OCI-LY7 (cell line): ENCODE measurements around the gene TLCD2. TPM values are rescaled to one million over a fixed set of nuclear protein-coding genes. Genes with fewer than 3 reads are reported as not detected.
"Not testable (repeated sequence)": the region's sequence is repeated elsewhere in the genome, so short reads cannot be mapped to it uniquely, and the experiment has no call there.

ENCODE experiments used
- BruUV-seq: library from RNA; stranded (reverse); fragments of 400-500 nt; replicated peaks from 2 replicates; lab custom pipeline; 2021; lab: Mats Ljungman, UMichigan
- CTCF ChIA-PET: fragments of 300-600 bp; sonication (Branson Sonifier 250); formaldehyde crosslinking; loops from one replicate; lab custom pipeline; 2022; ENCODE audit warnings: antibody characterized with exemption; ENCODE audit not compliant: unreplicated experiment; lab: Charles Lee
- POLR2A ChIA-PET: fragments of 300-600 bp; sonication (Branson Sonifier 250); formaldehyde crosslinking; loops from one replicate; lab custom pipeline; 2022; ENCODE audit warnings: antibody characterized with exemption; lab: Charles Lee
- DNase-seq: peaks from one replicate; pipeline ENCODE4 v3.0.0-alpha.2; 2015; ENCODE audit warnings: low spot score
- H2AFZ ChIP-seq: fragments of 200-600 bp; sonication (generic), shearing (Covaris generic); 2 replicates; pipeline ENCODE4 v1.6.1; 2014; ENCODE audit warnings: mild to moderate bottlenecking, antibody characterized with exemption, low read length, moderate library complexity
- H3K27ac ChIP-seq: fragments of 200-600 bp; sonication (generic); 2 replicates; pipeline ENCODE4 v1.5.1; 2014; ENCODE audit warnings: mixed run types, low read depth, mild to moderate bottlenecking, moderate library complexity, low read length, inconsistent platforms; ENCODE audit not compliant: poor library complexity, severe bottlenecking
- H3K36me3 ChIP-seq: fragments of 200-600 bp; sonication (generic); 2 replicates; pipeline ENCODE4 v1.6.1; 2014; ENCODE audit warnings: mild to moderate bottlenecking, antibody characterized with exemption, low read length, moderate library complexity, mixed read lengths; ENCODE audit not compliant: insufficient read depth
- H3K4me1 ChIP-seq: fragments of 200-600 bp; sonication (generic); 2 replicates; pipeline ENCODE4 v1.5.1; 2014; ENCODE audit warnings: mild to moderate bottlenecking, low read length; ENCODE audit not compliant: insufficient read depth, poor library complexity, severe bottlenecking
- H3K4me2 ChIP-seq: fragments of 200-600 bp; sonication (generic); 2 replicates; pipeline ENCODE4 v1.6.1; 2014; ENCODE audit warnings: mild to moderate bottlenecking, low read length
- H3K4me3 ChIP-seq: fragments of 200-600 bp; sonication (generic); 2 replicates; pipeline ENCODE4 v1.5.1; 2014; ENCODE audit warnings: mild to moderate bottlenecking, low read depth, low read length; ENCODE audit not compliant: poor library complexity, severe bottlenecking
- H3K79me2 ChIP-seq: fragments of 200-600 bp; sonication (generic); 2 replicates; pipeline ENCODE4 v1.6.1; 2016; ENCODE audit warnings: low read depth, mild to moderate bottlenecking, low read length, moderate library complexity, mixed read lengths; ENCODE audit not compliant: insufficient read depth
- H3K9me2 ChIP-seq: fragments of 200-600 bp; sonication (generic); 2 replicates; pipeline ENCODE4 v1.6.1; 2016; ENCODE audit warnings: mild to moderate bottlenecking, low read length, mixed read lengths; ENCODE audit not compliant: insufficient read depth
- H3K9me3 ChIP-seq: fragments of 200-600 bp; sonication (generic); 2 replicates; pipeline ENCODE4 v1.6.1; 2014; ENCODE audit warnings: mild to moderate bottlenecking, mixed run types, low read length, mixed read lengths
- H4K20me1 ChIP-seq: fragments of 200-600 bp; sonication (generic); 2 replicates; pipeline ENCODE4 v1.6.1; 2014; ENCODE audit warnings: mild to moderate bottlenecking, antibody characterized with exemption, low read length, moderate library complexity, mixed read lengths; ENCODE audit not compliant: insufficient read depth
- EZH2phosphoT487 ChIP-seq: fragments of 200-600 bp; sonication (generic); IDR thresholded peaks from 2 replicates; pipeline ENCODE4 v1.6.1; 2018; ENCODE audit warnings: low read depth, borderline replicate concordance, mild to moderate bottlenecking, mixed run types, antibody characterized with exemption, low read length, moderate library complexity, mixed read lengths
- intact Hi-C: fragments of 100-400 bp; cut with micrococcal nuclease; formaldehyde crosslinking; loops from one replicate; pipeline ENCODE4 v1.10.0; 2022; ENCODE audit not compliant: unreplicated experiment
- total RNA-seq, 2 experiments: library from RNA; depleted of rRNA in 1 of 2; stranded (reverse); fragments of >200 nt in 1 of 2; shearing (Covaris generic) in 1 of 2; gene quantifications; 2 replicates each; pipeline ENCODE4 v1.2.3, GENCODE V29; 2014 to 2022
- TF ChIP-seq, protein P1 (sequence below): fragments of 200-600 bp; sonication (generic); conservative IDR thresholded peaks from 2 replicates; pipeline ENCODE4 v1.5.1; 2014; ENCODE audit warnings: mild to moderate bottlenecking, antibody characterized with exemption, low read length, moderate library complexity, mixed read lengths

Gene TLCD2
- total RNA-seq, 2 experiments from 2014 or later = not detected

DNA sequence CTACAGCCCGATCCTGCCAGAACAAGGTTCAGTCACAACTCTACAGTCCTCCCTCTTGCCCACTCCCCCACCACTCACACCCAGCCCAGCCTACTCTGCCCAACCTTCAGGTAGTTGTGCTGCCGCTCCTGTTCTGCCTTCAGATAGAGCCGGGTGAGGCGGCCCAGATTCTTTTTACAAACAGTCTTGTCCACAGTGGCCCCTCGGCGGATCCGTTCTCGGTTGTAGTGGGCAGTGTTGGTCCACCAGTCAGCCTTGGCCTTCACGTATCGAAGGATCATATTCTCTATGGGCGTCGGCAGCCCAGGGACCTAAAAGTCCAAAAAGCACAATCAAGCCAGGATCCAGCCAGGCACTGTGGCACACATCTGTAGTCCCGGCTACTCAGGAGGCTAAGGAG lies 33.8 kb downstream of the TLCD2 start:
- H3K9me3 ChIP-seq = no peaks in the 10 kb centered on the region
- no peak overlapping the region for H2AFZ ChIP-seq
- POLR2A ChIA-PET = no interaction called here
- no peak overlapping the region for H3K4me2 ChIP-seq
- H3K79me2 ChIP-seq = no peaks in the 10 kb centered on the region
- peaks cover 99% of the 10 kb centered on the region for H3K36me3 ChIP-seq
- no peaks in the 10 kb centered on the region for H4K20me1 ChIP-seq
- H3K4me3 ChIP-seq = no peak overlapping the region
- TF ChIP-seq, protein P1, sequence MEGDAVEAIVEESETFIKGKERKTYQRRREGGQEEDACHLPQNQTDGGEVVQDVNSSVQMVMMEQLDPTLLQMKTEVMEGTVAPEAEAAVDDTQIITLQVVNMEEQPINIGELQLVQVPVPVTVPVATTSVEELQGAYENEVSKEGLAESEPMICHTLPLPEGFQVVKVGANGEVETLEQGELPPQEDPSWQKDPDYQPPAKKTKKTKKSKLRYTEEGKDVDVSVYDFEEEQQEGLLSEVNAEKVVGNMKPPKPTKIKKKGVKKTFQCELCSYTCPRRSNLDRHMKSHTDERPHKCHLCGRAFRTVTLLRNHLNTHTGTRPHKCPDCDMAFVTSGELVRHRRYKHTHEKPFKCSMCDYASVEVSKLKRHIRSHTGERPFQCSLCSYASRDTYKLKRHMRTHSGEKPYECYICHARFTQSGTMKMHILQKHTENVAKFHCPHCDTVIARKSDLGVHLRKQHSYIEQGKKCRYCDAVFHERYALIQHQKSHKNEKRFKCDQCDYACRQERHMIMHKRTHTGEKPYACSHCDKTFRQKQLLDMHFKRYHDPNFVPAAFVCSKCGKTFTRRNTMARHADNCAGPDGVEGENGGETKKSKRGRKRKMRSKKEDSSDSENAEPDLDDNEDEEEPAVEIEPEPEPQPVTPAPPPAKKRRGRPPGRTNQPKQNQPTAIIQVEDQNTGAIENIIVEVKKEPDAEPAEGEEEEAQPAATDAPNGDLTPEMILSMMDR = no peak
- no peak for TF ChIP-seq EZH2phosphoT487
- no peak for DNase-seq
- H3K4me1 ChIP-seq = no peaks in the 10 kb centered on the region
- BruUV-seq = no TSS peak
- no peaks in the 10 kb centered on the region for H3K9me2 ChIP-seq
- intact Hi-C loops = no loop called here
- CTCF ChIA-PET = no interaction called here
- no peak overlapping the region for H3K27ac ChIP-seq

DNA sequence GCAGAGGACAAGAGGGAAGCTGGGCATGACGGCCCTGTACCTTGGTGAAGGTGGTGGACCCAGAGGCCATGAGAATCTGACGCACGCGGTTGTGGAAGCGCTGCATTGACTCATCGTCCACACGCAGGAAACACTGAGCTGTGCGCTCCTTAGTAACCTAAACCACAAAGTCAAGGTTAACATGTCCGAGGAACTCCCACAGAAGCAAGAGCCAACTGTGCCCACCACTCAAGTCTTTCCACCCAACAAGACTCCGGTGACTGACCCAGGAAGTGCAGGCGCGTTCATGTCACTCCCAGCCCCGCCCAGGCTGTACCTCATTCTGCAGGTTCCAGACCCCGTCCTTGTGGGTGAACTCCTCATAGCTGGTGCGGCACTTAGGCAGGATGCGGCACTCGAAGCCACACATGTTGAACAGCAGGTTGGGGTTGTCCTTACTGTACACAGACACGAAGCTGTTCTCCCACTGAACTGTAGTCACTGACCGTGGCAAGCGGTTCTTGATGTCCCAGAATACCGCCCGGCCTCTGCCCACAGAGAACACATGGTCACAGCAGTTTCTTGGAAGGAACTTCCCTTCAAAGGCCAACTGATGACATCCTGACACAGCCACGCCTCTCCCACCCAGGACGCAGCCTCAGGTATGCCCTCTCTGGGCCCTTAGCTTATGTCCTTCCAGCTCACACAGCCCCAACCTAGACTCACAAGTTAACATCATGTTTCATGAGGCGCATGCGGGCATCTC lies 37.0 kb downstream of the TLCD2 start:
- POLR2A ChIA-PET = no interaction called here
- CTCF ChIA-PET = interaction anchor here (0.5 kb wide), 1 partner anchor 21 kb away, joined by 3 read pairs; no protein-coding TSS in a partner anchor
- no peaks in the 10 kb centered on the region for H4K20me1 ChIP-seq

DNA sequence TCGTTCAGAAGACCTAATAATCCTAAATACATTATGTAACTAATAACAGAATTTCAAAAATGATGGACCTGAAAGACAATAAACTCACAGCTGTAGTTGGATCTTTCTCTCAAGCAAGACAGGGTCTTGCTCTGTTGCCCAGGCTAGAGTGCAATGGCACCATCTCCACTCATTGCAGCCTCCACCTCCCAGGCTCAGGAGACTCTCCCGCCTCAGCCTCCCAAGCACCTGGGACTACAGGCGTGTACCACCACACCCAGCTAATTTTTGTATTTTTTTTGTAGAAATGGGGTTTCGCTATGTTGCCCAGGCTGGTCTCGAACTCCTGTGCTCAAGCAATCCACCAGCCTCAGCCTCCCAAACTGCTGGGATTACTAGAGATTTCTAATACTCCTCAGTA lies 46.2 kb downstream of the TLCD2 start:
- CTCF ChIA-PET = interaction anchor here (1.2 kb wide), 1 partner anchor 15 kb away, joined by 3 read pairs; the partner anchor contains the start of gene RILP

More for the DNA sequence above, 37.0 kb downstream of the TLCD2 start:
- BruUV-seq = TSS peak; percentile 27
- no peak for DNase-seq
- H3K4me2 ChIP-seq = no peak overlapping the region
- TF ChIP-seq EZH2phosphoT487 = no peak
- TF ChIP-seq, protein P1 = no peak
- H3K27ac ChIP-seq = no peak overlapping the region
- H3K9me3 ChIP-seq = no peaks in the 10 kb centered on the region
- H3K4me3 ChIP-seq = no peak overlapping the region
- H3K79me2 ChIP-seq = no peaks in the 10 kb centered on the region
- no peaks in the 10 kb centered on the region for H3K4me1 ChIP-seq
- H2AFZ ChIP-seq = no peak overlapping the region
- H3K36me3 ChIP-seq = peaks cover 99% of the 10 kb centered on the region
- H3K9me2 ChIP-seq = no peaks in the 10 kb centered on the region
- intact Hi-C loops = no loop called here

More for the DNA sequence above, 46.2 kb downstream of the TLCD2 start:
- H3K36me3 ChIP-seq = peaks cover 99% of the 10 kb centered on the region
- H4K20me1 ChIP-seq, H3K27ac ChIP-seq, BruUV-seq, H3K9me3 ChIP-seq, H3K9me2 ChIP-seq, DNase-seq, H3K4me3 ChIP-seq, H3K79me2 ChIP-seq, H3K4me1 ChIP-seq, H3K4me2 ChIP-seq, H2AFZ ChIP-seq, intact Hi-C loops: not testable (repeated sequence)
- POLR2A ChIA-PET = interaction anchor here (0.6 kb wide), 1 partner anchor 57 kb away, joined by 3 read pairs; no protein-coding TSS in a partner anchor
